Neuron (in vitro differentiated cells): ENCODE data around the gene TSPAN4.

Experiments
- H2AFZ ChIP-seq: one replicate; pipeline ENCODE4 v1.6.1; 2013; ENCODE audit warnings: low read depth, mild to moderate bottlenecking, inconsistent platforms, low read length, moderate library complexity
- H3K27me3 ChIP-seq: one replicate; pipeline ENCODE4 v1.6.1; 2013; ENCODE audit warnings: low read length; ENCODE audit not compliant: insufficient read depth
- H3K36me3 ChIP-seq: one replicate; pipeline ENCODE4 v1.6.1; 2013; ENCODE audit warnings: low read length; ENCODE audit not compliant: insufficient read depth
- H3K4me1 ChIP-seq: one replicate; pipeline ENCODE4 v1.6.1; 2013; ENCODE audit warnings: low read length; ENCODE audit not compliant: insufficient read depth
- H3K4me3 ChIP-seq: 2 replicates; pipeline ENCODE4 v1.5.1; 2013; ENCODE audit warnings: mild to moderate bottlenecking, low read length, moderate library complexity
- H3K9me3 ChIP-seq: one replicate; pipeline ENCODE4 v1.6.1; 2013; ENCODE audit warnings: low read length

TSPAN4 gene

GRCh38 chr11:859394-860131, 16.9 kb downstream of the TSPAN4 start:
- Histone ChIP-seq H3K4me3 (no peak overlapping the region), H3K36me3 (no peaks in the 10 kb centered on the region), H3K9me3 (no peaks in the 10 kb centered on the region), H2AFZ (no peak overlapping the region), H3K4me1 (peaks cover 23% of the 10 kb centered on the region), H3K27me3 (no peaks in the 10 kb centered on the region)

GRCh38 chr11:860234-861104, 17.8 kb downstream of the TSPAN4 start:
- Histone ChIP-seq H3K4me1 (peaks cover 14% of the 10 kb centered on the region), H3K36me3 (peaks cover under 1% of the 10 kb centered on the region), H2AFZ (no peak overlapping the region), H3K4me3 (no peak overlapping the region), H3K9me3 (no peaks in the 10 kb centered on the region), H3K27me3 (no peaks in the 10 kb centered on the region)

- no peak overlapping the region for H3K4me3 ChIP-seq
- no peaks in the 10 kb centered on the region for H3K9me3 ChIP-seq
- no peak overlapping the region for H2AFZ ChIP-seq
- no peaks in the 10 kb centered on the region for H3K27me3 ChIP-seq
- H3K36me3 ChIP-seq: peaks cover 7% of the 10 kb centered on the region
- peaks cover 9% of the 10 kb centered on the region for H3K4me1 ChIP-seq
These were observed 18.4 kb downstream of the TSPAN4 start for GRCh38 chr11:861105-861479.

- peaks cover 9% of the 10 kb centered on the region for H3K36me3 ChIP-seq
- peaks cover 9% of the 10 kb centered on the region for H3K4me1 ChIP-seq
- no peak overlapping the region for H3K4me3 ChIP-seq
- no peaks in the 10 kb centered on the region for H3K9me3 ChIP-seq
- H2AFZ ChIP-seq: no peak overlapping the region
- H3K27me3 ChIP-seq: no peaks in the 10 kb centered on the region
These were observed 19.5 kb downstream of the TSPAN4 start for GRCh38 chr11:862081-862661.

- Histone ChIP-seq H2AFZ (no peak overlapping the region), H3K27me3 (no peaks in the 10 kb centered on the region), H3K9me3 (no peaks in the 10 kb centered on the region), H3K4me3 (no peak overlapping the region), H3K36me3 (peaks cover 9% of the 10 kb centered on the region), H3K4me1 (peaks cover 9% of the 10 kb centered on the region)
These were observed 20.0 kb downstream of the TSPAN4 start for GRCh38 chr11:862696-863022.

- no peaks in the 10 kb centered on the region for H3K27me3 ChIP-seq
- no peak overlapping the region for H3K4me3 ChIP-seq
- H3K4me1 ChIP-seq: peaks cover 9% of the 10 kb centered on the region
These were observed 20.6 kb downstream of the TSPAN4 start for GRCh38 chr11:863023-863909.

GRCh38 chr11:863910-864827, 21.5 kb downstream of the TSPAN4 start:
- no peak overlapping the region for H2AFZ ChIP-seq
- no peak overlapping the region for H3K4me3 ChIP-seq

More at GRCh38 chr11:863023-863909, 20.6 kb downstream of the TSPAN4 start:
- H3K36me3 ChIP-seq: peaks cover 9% of the 10 kb centered on the region
- H3K9me3 ChIP-seq: no peaks in the 10 kb centered on the region
- no peak overlapping the region for H2AFZ ChIP-seq

GRCh38 chr11:864898-865297, 22.2 kb downstream of the TSPAN4 start:
- no peak overlapping the region for H2AFZ ChIP-seq
- peaks cover 16% of the 10 kb centered on the region for H3K36me3 ChIP-seq
- no peaks in the 10 kb centered on the region for H3K9me3 ChIP-seq
- H3K4me3 ChIP-seq: no peak overlapping the region
- H3K4me1 ChIP-seq: peaks cover 9% of the 10 kb centered on the region
- no peaks in the 10 kb centered on the region for H3K27me3 ChIP-seq

More at GRCh38 chr11:863910-864827, 21.5 kb downstream of the TSPAN4 start:
- Histone ChIP-seq H3K36me3 (peaks cover 14% of the 10 kb centered on the region), H3K27me3 (no peaks in the 10 kb centered on the region), H3K4me1 (peaks cover 9% of the 10 kb centered on the region), H3K9me3 (no peaks in the 10 kb centered on the region)

- Histone ChIP-seq H3K4me1 (peaks cover 9% of the 10 kb centered on the region), H3K36me3 (peaks cover 16% of the 10 kb centered on the region), H3K27me3 (no peaks in the 10 kb centered on the region), H3K9me3 (no peaks in the 10 kb centered on the region), H2AFZ (no peak overlapping the region), H3K4me3 (no peak overlapping the region)
These were observed 23.1 kb downstream of the TSPAN4 start for GRCh38 chr11:865462-866430.

- Histone ChIP-seq H3K27me3 (no peaks in the 10 kb centered on the region), H3K4me1 (peaks cover 9% of the 10 kb centered on the region), H2AFZ (no peak overlapping the region), H3K36me3 (peaks cover 16% of the 10 kb centered on the region), H3K9me3 (no peaks in the 10 kb centered on the region), H3K4me3 (no peak overlapping the region)
These were observed 23.8 kb downstream of the TSPAN4 start for GRCh38 chr11:866481-866880.

GRCh38 chr11:867856-868358, 25.3 kb downstream of the TSPAN4 start:
- H3K36me3 ChIP-seq: peaks cover 16% of the 10 kb centered on the region
- no peak overlapping the region for H3K4me3 ChIP-seq
- no peaks in the 10 kb centered on the region for H3K9me3 ChIP-seq
- peaks cover 5% of the 10 kb centered on the region for H3K4me1 ChIP-seq
- H2AFZ ChIP-seq: no peak overlapping the region
- no peaks in the 10 kb centered on the region for H3K27me3 ChIP-seq
